ENCODE measurements around the gene ATE1. TPM values are rescaled to one million over a fixed set of nuclear protein-coding genes. Genes with fewer than 3 reads are reported as not detected.

Gene ATE1
- total and polyA plus RNA-seq, 9 donors, result 8.9 to 36.6 (median 31.2) TPM

DNA sequence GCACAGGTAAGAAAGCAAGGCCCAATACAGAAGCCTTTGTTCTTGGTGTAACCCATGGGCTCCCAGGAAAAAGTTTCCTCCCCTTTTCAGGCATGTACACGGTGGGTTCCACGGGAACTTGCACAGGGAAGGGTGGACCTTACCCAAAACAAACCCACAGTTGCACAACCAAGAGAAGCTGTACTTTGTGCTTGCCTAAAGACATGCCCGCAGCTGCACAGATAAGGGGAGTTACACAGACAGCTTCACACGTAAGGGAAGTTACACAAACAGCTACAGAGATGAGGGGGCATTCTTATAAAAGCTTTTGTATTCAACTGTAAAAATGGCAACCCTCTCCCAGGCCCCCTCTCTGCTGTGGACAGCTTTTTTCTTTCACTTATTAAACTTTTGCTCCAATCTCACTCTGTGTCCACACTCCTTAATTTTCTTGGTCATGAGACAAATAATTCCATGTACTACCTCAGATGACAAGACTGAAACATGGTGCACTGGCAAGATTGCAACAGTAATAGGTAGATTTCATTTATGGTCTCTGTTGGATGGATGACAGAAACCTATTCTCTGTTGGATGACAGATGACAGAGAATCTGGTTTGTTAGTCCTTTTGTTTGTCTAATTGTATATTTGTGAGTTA, 72.9 kb downstream of the ATE1 start:
- Histone ChIP-seq H3K27ac (no peak overlapping the region), H3K4me1 (ENCODE audit: insufficient read depth) (no peaks in the 10 kb centered on the region), H3K36me3 (no peaks in the 10 kb centered on the region), H3K9me3 (no peaks in the 10 kb centered on the region), H3K27me3 (no peaks in the 10 kb centered on the region), H3K4me3 (no peak overlapping the region)
- intact Hi-C loops (cut with DNase I), result no loop called here
- no peak for DNase-seq
- 93 to 96% (median 94%) methylated on average over 4 of the region's 4 CpGs for WGBS, 3 donors
- TF ChIP-seq POLR2A (IDR thresholded peaks at IDR 0.05) (no peak), EP300 (IDR thresholded peaks at IDR 0.05) (no peak)
- TF ChIP-seq, protein P1, sequence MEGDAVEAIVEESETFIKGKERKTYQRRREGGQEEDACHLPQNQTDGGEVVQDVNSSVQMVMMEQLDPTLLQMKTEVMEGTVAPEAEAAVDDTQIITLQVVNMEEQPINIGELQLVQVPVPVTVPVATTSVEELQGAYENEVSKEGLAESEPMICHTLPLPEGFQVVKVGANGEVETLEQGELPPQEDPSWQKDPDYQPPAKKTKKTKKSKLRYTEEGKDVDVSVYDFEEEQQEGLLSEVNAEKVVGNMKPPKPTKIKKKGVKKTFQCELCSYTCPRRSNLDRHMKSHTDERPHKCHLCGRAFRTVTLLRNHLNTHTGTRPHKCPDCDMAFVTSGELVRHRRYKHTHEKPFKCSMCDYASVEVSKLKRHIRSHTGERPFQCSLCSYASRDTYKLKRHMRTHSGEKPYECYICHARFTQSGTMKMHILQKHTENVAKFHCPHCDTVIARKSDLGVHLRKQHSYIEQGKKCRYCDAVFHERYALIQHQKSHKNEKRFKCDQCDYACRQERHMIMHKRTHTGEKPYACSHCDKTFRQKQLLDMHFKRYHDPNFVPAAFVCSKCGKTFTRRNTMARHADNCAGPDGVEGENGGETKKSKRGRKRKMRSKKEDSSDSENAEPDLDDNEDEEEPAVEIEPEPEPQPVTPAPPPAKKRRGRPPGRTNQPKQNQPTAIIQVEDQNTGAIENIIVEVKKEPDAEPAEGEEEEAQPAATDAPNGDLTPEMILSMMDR (IDR thresholded peaks at IDR 0.05), result no peak

DNA sequence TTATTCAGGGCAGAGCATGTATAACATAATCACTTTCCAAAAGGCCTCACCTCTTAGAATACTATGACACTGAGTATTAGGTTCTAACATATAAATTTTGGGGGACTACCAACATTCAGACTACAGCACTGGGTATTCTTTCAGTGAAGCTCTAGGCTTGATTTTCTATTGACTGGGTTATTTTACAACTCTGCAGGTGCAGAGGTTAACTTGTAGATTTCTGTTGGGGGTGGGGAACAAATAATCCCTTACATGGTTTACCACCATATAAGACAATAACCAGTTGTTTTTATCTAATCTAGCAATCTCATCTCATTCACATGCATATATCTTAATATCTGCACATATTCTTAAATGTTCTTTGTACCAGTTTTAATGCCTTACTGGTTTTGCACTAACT, 73.9 kb downstream of the ATE1 start:
- H3K27ac ChIP-seq, result no peak overlapping the region
- no peak overlapping the region for H3K4me3 ChIP-seq
- intact Hi-C loops (cut with DNase I), result no loop called here
- TF ChIP-seq, protein P1 (IDR thresholded peaks at IDR 0.05), result no peak
- no peak for TF ChIP-seq EP300 (IDR thresholded peaks at IDR 0.05)
- no peak for TF ChIP-seq POLR2A (IDR thresholded peaks at IDR 0.05)
- H3K4me1 ChIP-seq (ENCODE audit: insufficient read depth), result no peaks in the 10 kb centered on the region
- no peaks in the 10 kb centered on the region for H3K27me3 ChIP-seq
- no peak for DNase-seq
- no peaks in the 10 kb centered on the region for H3K9me3 ChIP-seq
- no peaks in the 10 kb centered on the region for H3K36me3 ChIP-seq

DNA sequence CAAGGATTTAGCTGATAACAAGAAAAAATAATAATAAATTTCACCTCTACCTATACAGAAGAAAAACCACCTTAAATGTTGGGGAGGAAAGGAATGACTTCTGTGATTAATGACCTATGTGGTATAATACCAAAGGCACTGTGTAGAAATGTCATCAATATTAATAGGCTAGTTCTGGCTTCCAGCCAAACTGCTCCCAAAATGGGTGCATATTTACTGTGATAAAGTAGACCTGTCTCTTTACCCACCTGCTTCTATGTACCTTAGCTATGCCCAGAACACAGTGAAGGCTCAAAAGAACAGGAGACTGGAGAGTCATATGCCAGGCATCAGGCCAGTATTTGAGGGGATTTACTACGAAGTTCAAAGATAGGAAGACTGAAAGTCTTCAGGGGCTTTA, 76.0 kb downstream of the ATE1 start:
- Histone ChIP-seq H3K4me3 (no peak overlapping the region), H3K27ac (no peak overlapping the region), H3K36me3 (no peaks in the 10 kb centered on the region), H3K9me3 (no peaks in the 10 kb centered on the region), H3K4me1 (ENCODE audit: insufficient read depth) (no peaks in the 10 kb centered on the region), H3K27me3 (no peaks in the 10 kb centered on the region)
- intact Hi-C loops (cut with DNase I), result no loop called here
- no peak for DNase-seq
- 76 to 93% (median 90%) methylated on average over 1 of the region's 1 CpG for WGBS, 3 donors
- TF ChIP-seq, protein P1 (IDR thresholded peaks at IDR 0.05), result no peak
- TF ChIP-seq POLR2A (IDR thresholded peaks at IDR 0.05) (no peak), EP300 (IDR thresholded peaks at IDR 0.05) (no peak)

DNA sequence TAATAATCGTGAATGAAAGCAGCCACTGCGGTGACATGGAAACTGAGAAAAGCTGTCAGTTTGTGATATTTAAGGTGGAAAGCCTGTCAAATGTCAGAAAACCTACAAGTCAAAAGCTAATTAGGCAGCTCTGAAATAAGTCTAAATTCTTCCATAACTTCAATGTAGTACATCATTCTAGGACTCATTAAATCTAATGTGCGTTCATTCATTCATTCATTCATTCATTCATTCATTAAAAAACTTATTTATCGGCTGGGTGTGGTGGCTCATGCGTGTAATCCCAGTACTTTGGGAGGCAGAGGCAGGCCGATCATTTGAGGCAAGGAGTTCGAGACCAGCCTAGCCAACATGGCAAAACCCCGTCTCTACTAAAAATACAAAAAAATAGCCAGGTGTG, 79.7 kb downstream of the ATE1 start:
- H3K36me3 ChIP-seq, result no peaks in the 10 kb centered on the region
- intact Hi-C loops (cut with DNase I), result no loop called here
- DNase-seq, result no peak
- TF ChIP-seq, protein P1 (IDR thresholded peaks at IDR 0.05), result no peak
- TF ChIP-seq POLR2A (IDR thresholded peaks at IDR 0.05) (no peak), EP300 (IDR thresholded peaks at IDR 0.05) (no peak)
- no peak overlapping the region for H3K4me3 ChIP-seq
- H3K27ac ChIP-seq, result no peak overlapping the region
- H3K4me1 ChIP-seq (ENCODE audit: insufficient read depth), result no peaks in the 10 kb centered on the region
- no peaks in the 10 kb centered on the region for H3K9me3 ChIP-seq
- no peaks in the 10 kb centered on the region for H3K27me3 ChIP-seq
- WGBS, 3 donors, result 95% methylated on average over 8 of the region's 8 CpGs
